Lower leg skin (tissue), 3 donors: ENCODE data around the gene SH3GLB1.

Experiments used
- POLR2A ChIP-seq, 2 donors: fragments of 450-650 bp; IDR thresholded peaks; one replicate each; pipeline ENCODE4 v1.6.1; 2016 to 2017; ENCODE audit warnings: antibody characterized with exemption in 2 of 2, mild to moderate bottlenecking in 1 of 2, moderate library complexity in 1 of 2
- TF ChIP-seq, protein P1 (sequence below), 3 donors: fragments of 450-650 bp; IDR thresholded peaks; one replicate each; pipeline ENCODE4 v1.5.1; 2016; ENCODE audit warnings: antibody characterized with exemption in 3 of 3, mild to moderate bottlenecking in 3 of 3, moderate library complexity in 2 of 3

DNA sequence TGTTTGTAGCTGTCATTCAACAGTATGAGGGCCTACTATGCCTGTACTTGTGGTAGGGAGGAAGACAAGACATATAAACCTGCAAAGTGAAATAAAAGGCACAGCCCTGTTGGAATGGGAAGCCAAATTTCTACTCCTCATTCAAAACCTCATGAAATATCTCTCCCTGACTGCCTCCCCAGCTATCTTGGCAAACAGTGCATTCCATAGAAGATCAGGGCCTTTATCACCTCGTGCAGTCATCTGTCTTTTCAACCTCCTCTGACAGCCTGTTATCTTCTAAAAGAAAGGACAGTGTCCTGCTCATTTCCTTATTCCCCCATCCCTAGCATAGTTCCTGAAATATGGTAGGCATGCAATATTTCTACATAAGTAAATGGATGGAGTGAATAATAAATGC lies 71.0 kb downstream of the SH3GLB1 start:
- TF ChIP-seq, protein P1, sequence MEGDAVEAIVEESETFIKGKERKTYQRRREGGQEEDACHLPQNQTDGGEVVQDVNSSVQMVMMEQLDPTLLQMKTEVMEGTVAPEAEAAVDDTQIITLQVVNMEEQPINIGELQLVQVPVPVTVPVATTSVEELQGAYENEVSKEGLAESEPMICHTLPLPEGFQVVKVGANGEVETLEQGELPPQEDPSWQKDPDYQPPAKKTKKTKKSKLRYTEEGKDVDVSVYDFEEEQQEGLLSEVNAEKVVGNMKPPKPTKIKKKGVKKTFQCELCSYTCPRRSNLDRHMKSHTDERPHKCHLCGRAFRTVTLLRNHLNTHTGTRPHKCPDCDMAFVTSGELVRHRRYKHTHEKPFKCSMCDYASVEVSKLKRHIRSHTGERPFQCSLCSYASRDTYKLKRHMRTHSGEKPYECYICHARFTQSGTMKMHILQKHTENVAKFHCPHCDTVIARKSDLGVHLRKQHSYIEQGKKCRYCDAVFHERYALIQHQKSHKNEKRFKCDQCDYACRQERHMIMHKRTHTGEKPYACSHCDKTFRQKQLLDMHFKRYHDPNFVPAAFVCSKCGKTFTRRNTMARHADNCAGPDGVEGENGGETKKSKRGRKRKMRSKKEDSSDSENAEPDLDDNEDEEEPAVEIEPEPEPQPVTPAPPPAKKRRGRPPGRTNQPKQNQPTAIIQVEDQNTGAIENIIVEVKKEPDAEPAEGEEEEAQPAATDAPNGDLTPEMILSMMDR (IDR thresholded peaks at IDR 0.05), result no peak
- no peak for TF ChIP-seq POLR2A (IDR thresholded peaks at IDR 0.05)
